ENCODE measurements around the gene GPATCH2L. TPM values are rescaled to one million over a fixed set of nuclear protein-coding genes. Genes with fewer than 3 reads are reported as not detected.

Gene GPATCH2L
- total and polyA plus RNA-seq, 2 experiments from 2014 or later: 19.6 to 94.4 TPM

- peak overlapping the region; percentile 19; the same call in 1 of the 2 replicates for H3K4me2 ChIP-seq
- no peaks in the 10 kb centered on the region for H4K20me1 ChIP-seq (replicated peaks; ENCODE audit: insufficient read depth)
- Mint-ChIP-seq H3K27ac (peak overlapping the region; percentile 81; the same call in 1 of the 2 replicates), H3K36me3 (ENCODE audit: low read depth) (no peaks in the 10 kb centered on the region), H3K4me1 (peaks cover 14% of the 10 kb centered on the region), H3K27me3 (ENCODE audit: insufficient read depth, low read depth, poor library complexity) (peaks cover 5% of the 10 kb centered on the region), H3K4me3 (no peak overlapping the region), H3K9me3 (no peaks in the 10 kb centered on the region; the same call in 2 of the 3 replicates)
- H3K27ac ChIP-seq (ENCODE audit: low read depth): no peak overlapping the region
- TF ChIP-seq ZNF462 (CRISPR knock-in tag; IDR thresholded peaks at IDR 0.05): no peak
- TF ChIP-seq ETS1 (IDR thresholded peaks at IDR 0.05): no peak
- no peak for TF ChIP-seq REST (IDR thresholded peaks at IDR 0.05; ENCODE audit: unreplicated experiment)
- TF ChIP-seq POLR2AphosphoS5 (IDR thresholded peaks at IDR 0.05; ENCODE audit: low read depth): no peak
- no peak for TF ChIP-seq CTCF (conservative IDR thresholded peaks at IDR 0.05; ENCODE audit: low read depth in 2 of 2)
- no peak for TF ChIP-seq ZNF114 (CRISPR knock-in tag; IDR thresholded peaks at IDR 0.05)
- no peak for TF ChIP-seq ZNF331 (CRISPR knock-in tag; IDR thresholded peaks at IDR 0.05; ENCODE audit: low read depth)
- no peak for TF ChIP-seq STAT1 (IDR thresholded peaks at IDR 0.05; ENCODE audit: unreplicated experiment)
- no peak for TF ChIP-seq EZH2 (IDR thresholded peaks at IDR 0.05; ENCODE audit: low read depth, unreplicated experiment)
- no peak for TF ChIP-seq JUNB (IDR thresholded peaks at IDR 0.05; ENCODE audit: unreplicated experiment)
- no peak for TF ChIP-seq EZH2phosphoT487 (IDR thresholded peaks at IDR 0.05; ENCODE audit: unreplicated experiment)
- no peaks in the 10 kb centered on the region for H3K4me1 ChIP-seq (ENCODE audit: insufficient read depth)
- H3K9me2 ChIP-seq (ENCODE audit: insufficient read depth): 0 out of 2 replicates have a peak, but pooled peaks cover 3% of the 10 kb centered on the region
- 0 out of 2 replicates have a peak overlapping the region, but pooled peaks have one; percentile 11 for H2AFZ ChIP-seq
- DNase-seq (ENCODE audit: low spot score): peak; percentile 66
- H3K36me3 ChIP-seq (ENCODE audit: insufficient read depth): no peaks in the 10 kb centered on the region
- ATAC-seq: peak; percentile 83
- no peaks in the 10 kb centered on the region for H3F3A ChIP-seq (replicated peaks; ENCODE audit: low read depth)
- H3K79me2 ChIP-seq (replicated peaks; ENCODE audit: insufficient read depth): no peaks in the 10 kb centered on the region
- H3K4me3 ChIP-seq: no peak overlapping the region
- no peaks in the 10 kb centered on the region for H3K27me3 ChIP-seq (ENCODE audit: insufficient read depth)
These were observed 28.1 kb upstream of the GPATCH2L start for GRCh38 chr14:76123426-76124225.

Measured in GM23338 (cell line).